Endodermal cell (in vitro differentiated cells): ENCODE data around the gene TMEM121. TPM values are rescaled to one million over a fixed set of nuclear protein-coding genes. Genes with fewer than 3 reads are reported as not detected.

ENCODE experiments used
- DNase-seq: peaks from one replicate; pipeline ENCODE4 v3.0.0-alpha.2; 2017
- H3K27ac ChIP-seq: 2 replicates; pipeline ENCODE4 v1.5.1; 2013; ENCODE audit warnings: mild to moderate bottlenecking, low read depth, low read length, moderate library complexity
- H3K27me3 ChIP-seq: 2 replicates; pipeline ENCODE4 v1.6.1; 2013; ENCODE audit warnings: mild to moderate bottlenecking, low read length, moderate library complexity; ENCODE audit not compliant: insufficient read depth, control insufficient read depth, poor library complexity, severe bottlenecking
- H3K36me3 ChIP-seq: 2 replicates; pipeline ENCODE4 v1.7.0; 2013; ENCODE audit warnings: mild to moderate bottlenecking, low read length, moderate library complexity; ENCODE audit not compliant: control insufficient read depth, insufficient read depth
- H3K4me1 ChIP-seq: one replicate; pipeline ENCODE4 v1.7.0; 2013; ENCODE audit warnings: low read length; ENCODE audit not compliant: control insufficient read depth, insufficient read depth
- H3K4me3 ChIP-seq: 2 replicates; pipeline ENCODE4 v1.5.1; 2013; ENCODE audit warnings: mild to moderate bottlenecking, low read length, moderate library complexity
- H3K9ac ChIP-seq: 2 replicates; pipeline ENCODE4 v1.6.1; 2013; ENCODE audit warnings: mild to moderate bottlenecking, low read length, moderate library complexity; ENCODE audit not compliant: poor library complexity, severe bottlenecking; ENCODE audit errors: extremely low read depth
- H3K9me3 ChIP-seq: 2 replicates; pipeline ENCODE4 v1.6.1; 2013; ENCODE audit warnings: mild to moderate bottlenecking, low read length, moderate library complexity; ENCODE audit not compliant: control insufficient read depth
- H3K27ac Mint-ChIP-seq: 2 replicates; pipeline ENCODE4 v1.8.0; 2020; ENCODE audit warnings: mixed read lengths
- H3K27me3 Mint-ChIP-seq: 2 replicates; pipeline ENCODE4 v1.8.0; 2021; ENCODE audit warnings: mild to moderate bottlenecking, mixed read lengths; ENCODE audit not compliant: insufficient read depth
- H3K36me3 Mint-ChIP-seq: 2 replicates; pipeline ENCODE4 v1.8.0; 2020; ENCODE audit warnings: low read depth, mixed read lengths
- H3K4me1 Mint-ChIP-seq: 2 replicates; pipeline ENCODE4 v1.8.0; 2020; ENCODE audit warnings: mixed read lengths
- H3K4me3 Mint-ChIP-seq: 2 replicates; pipeline ENCODE4 v1.8.0; 2020; ENCODE audit warnings: mild to moderate bottlenecking, moderate library complexity, mixed read lengths
- H3K9me3 Mint-ChIP-seq: 2 replicates; pipeline ENCODE4 v1.8.0; 2020; ENCODE audit warnings: mild to moderate bottlenecking, mixed read lengths
- WGBS, 2 experiments: methylation state at CpG; one replicate each; pipeline versions ENCODE4 v1.1.5 to v1.1.7; 2013; ENCODE audit warnings: missing lambda C conversion rate in 2 of 2, mixed read lengths in 1 of 2; ENCODE audit not compliant: insufficient coverage in 1 of 2, insufficient read length in 1 of 2; 5-methylcytosine and 5-hydroxymethylcytosine counted together
- total RNA-seq, 2 donors: library from RNA; stranded (reverse); fragmentation: NEBNext Ultra II Directional in 1 of 2; extraction: Animal tissue kit (Norgen Biotek cat#: 25700) in 1 of 2; gene quantifications; 2 replicates in 1 of 2; 3 replicates in 1 of 2; pipeline ENCODE4 v1.2.1, GENCODE V29; 2021
- TF ChIP-seq, protein P1 (sequence below): fragments of 200-600 bp; sonication (generic); conservative IDR thresholded peaks from 2 replicates; pipeline ENCODE4 v1.5.0; 2021; ENCODE audit warnings: antibody characterized with exemption, mild to moderate bottlenecking

The TMEM121 gene
- total RNA-seq, 2 donors from 2014 or later, result 0.29 to 1.5 TPM

DNA sequence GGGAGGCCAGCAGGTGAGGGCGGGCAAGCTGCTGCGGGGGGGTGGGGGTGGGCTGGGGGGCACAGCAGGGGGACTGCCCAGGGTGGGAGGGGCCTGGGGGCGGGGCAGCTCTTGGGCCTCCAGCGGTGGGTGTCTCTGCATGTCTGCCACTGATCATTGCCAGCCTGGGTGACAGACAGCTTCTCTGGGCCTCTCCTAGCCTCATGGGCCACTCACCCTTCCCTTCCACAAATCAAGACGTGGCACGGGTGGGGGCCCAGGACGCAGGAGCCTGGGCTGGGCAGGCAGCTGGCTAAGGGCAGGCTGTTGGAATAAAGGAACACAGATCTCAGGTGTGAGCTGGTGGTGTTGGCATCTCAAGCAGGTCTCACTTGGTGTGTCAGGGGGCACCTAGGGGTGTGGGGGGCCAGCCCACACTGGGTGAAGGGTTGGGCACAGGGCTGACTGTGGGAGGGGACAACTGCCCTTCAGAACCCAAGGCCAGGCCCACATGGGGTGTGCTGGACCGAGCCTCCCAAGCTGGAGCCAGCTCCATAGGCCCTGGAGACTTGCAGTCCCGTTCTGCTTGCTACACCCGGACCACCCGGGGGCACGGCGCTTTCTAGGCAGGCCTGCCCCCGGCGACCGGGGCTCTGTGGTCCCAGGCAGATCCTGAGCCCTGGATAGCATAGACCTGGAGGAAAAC lies 32.3 kb upstream of the TMEM121 start:
- Histone ChIP-seq H3K27ac (no peak overlapping the region), H3K9me3 (no peaks in the 10 kb centered on the region), H3K36me3 (no peaks in the 10 kb centered on the region), H3K27me3 (no peaks in the 10 kb centered on the region), H3K4me1 (no peaks in the 10 kb centered on the region), H3K9ac (no peak overlapping the region), H3K4me3 (no peak overlapping the region)
- Mint-ChIP-seq H3K4me3 (no peak overlapping the region), H3K4me1 (peaks cover 6% of the 10 kb centered on the region), H3K27me3 (peaks cover 6% of the 10 kb centered on the region), H3K36me3 (no peaks in the 10 kb centered on the region), H3K27ac (no peak overlapping the region), H3K9me3 (peaks cover 3% of the 10 kb centered on the region)
- 93% methylated on average over 16 of the region's 16 CpGs; no CpG with 5 or more reads in 1 of the 2 experiments for WGBS, 2 experiments
- DNase-seq, result peak; percentile 33
- TF ChIP-seq, protein P1, sequence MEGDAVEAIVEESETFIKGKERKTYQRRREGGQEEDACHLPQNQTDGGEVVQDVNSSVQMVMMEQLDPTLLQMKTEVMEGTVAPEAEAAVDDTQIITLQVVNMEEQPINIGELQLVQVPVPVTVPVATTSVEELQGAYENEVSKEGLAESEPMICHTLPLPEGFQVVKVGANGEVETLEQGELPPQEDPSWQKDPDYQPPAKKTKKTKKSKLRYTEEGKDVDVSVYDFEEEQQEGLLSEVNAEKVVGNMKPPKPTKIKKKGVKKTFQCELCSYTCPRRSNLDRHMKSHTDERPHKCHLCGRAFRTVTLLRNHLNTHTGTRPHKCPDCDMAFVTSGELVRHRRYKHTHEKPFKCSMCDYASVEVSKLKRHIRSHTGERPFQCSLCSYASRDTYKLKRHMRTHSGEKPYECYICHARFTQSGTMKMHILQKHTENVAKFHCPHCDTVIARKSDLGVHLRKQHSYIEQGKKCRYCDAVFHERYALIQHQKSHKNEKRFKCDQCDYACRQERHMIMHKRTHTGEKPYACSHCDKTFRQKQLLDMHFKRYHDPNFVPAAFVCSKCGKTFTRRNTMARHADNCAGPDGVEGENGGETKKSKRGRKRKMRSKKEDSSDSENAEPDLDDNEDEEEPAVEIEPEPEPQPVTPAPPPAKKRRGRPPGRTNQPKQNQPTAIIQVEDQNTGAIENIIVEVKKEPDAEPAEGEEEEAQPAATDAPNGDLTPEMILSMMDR, result no peak

DNA sequence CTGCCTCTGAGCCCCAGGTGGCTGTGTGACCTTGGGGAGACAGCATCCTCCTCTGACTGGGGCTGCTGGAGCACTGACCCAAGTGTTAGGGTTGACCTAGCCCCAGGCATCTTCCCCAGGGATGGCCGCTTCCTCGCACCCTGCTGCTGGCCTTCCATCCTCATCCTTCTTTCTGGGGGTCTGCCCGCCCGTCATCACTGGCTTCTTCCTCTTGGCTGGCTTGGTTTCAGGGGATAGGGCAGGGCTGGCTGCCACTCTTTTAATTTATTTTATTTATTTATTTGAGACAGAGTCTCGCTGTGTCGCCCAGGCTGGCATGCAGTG lies 31.8 kb upstream of the TMEM121 start:
- H3K9ac ChIP-seq, result no peak overlapping the region
- peaks cover 3% of the 10 kb centered on the region for H3K9me3 Mint-ChIP-seq
- no peaks in the 10 kb centered on the region for H3K27me3 ChIP-seq
- DNase-seq, result no peak
- H3K9me3 ChIP-seq, result no peaks in the 10 kb centered on the region
- no peak overlapping the region for H3K4me3 Mint-ChIP-seq
- no peaks in the 10 kb centered on the region for H3K36me3 ChIP-seq
- H3K27ac Mint-ChIP-seq, result no peak overlapping the region
- peaks cover 3% of the 10 kb centered on the region for H3K4me1 Mint-ChIP-seq
- H3K27me3 Mint-ChIP-seq, result peaks cover 2% of the 10 kb centered on the region
- H3K4me3 ChIP-seq, result no peak overlapping the region
- TF ChIP-seq, protein P1, result no peak
- H3K4me1 ChIP-seq, result peaks cover 2% of the 10 kb centered on the region
- WGBS, 2 experiments, result 94 to 96% methylated on average over 5 to 6 of the region's 6 CpGs
- H3K36me3 Mint-ChIP-seq, result no peaks in the 10 kb centered on the region
- H3K27ac ChIP-seq, result no peak overlapping the region

DNA sequence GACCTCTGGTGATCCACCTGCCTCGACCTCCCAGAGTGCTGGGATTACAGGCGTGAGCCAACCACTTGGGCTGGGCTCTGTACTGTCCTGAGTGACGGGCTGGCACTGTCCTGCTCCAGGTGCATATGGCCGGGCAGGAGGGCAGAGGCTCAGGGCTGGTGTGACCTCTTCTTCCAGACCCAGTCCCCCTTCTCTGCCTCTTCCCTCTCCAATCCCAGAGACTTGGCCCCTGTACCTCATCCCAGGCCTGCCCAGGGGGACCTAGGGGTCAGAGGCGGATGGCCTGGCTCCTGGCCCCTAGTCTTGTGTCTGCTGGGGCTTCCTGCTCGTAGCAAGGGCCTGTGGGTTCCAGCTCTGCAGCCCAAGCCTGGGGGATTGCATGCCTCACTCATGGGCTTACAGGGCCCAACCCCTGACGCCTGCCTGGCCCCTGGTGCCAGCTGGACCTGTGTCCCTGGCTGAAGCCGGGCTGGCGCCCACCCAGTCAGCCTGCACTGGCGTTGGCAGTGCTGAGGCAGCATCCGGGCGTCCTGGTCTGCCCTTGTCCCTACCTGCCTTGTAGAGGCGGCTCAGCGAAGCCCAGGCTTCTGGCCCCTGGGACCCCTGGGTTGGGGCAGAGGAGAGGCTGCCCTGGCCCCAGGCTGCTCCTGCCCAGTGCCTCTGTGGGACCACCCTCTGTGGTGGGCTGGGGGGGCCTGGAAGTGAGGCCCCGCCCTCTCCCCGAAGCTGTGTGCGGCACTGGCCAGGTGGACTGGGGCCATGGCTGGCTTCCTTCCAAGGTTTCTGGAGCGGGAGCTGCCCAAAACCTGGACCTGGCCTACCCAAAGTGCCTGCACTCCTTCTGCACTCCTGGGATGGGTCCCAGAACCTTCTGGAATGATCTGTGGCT lies 31.0 kb upstream of the TMEM121 start:
- Histone ChIP-seq H3K36me3 (no peaks in the 10 kb centered on the region), H3K27ac (no peak overlapping the region), H3K9me3 (no peaks in the 10 kb centered on the region), H3K4me3 (no peak overlapping the region), H3K4me1 (peaks cover 2% of the 10 kb centered on the region), H3K27me3 (no peaks in the 10 kb centered on the region), H3K9ac (no peak overlapping the region)
- peaks cover 3% of the 10 kb centered on the region for H3K9me3 Mint-ChIP-seq
- H3K4me1 Mint-ChIP-seq, result peaks cover 3% of the 10 kb centered on the region
- no peak overlapping the region for H3K4me3 Mint-ChIP-seq
- no peaks in the 10 kb centered on the region for H3K36me3 Mint-ChIP-seq
- no peaks in the 10 kb centered on the region for H3K27me3 Mint-ChIP-seq
- TF ChIP-seq, protein P1, result no peak
- H3K27ac Mint-ChIP-seq, result no peak overlapping the region
- WGBS, 2 experiments, result 92 to 95% methylated on average over 12 to 18 of the region's 18 CpGs
- peak; percentile 44 for DNase-seq
